PFSK-1 (cell line): ENCODE results near the gene CEP162.

ENCODE experiments used
- FOXP2 ChIP-seq: optimal IDR thresholded peaks from 2 replicates; pipeline ENCODE3; 2011; ENCODE audit warnings: borderline replicate concordance, control low read depth, inconsistent platforms; ENCODE audit not compliant: insufficient read depth; ENCODE audit errors: extremely low read length, extremely low read depth
- POLR2AphosphoS5 ChIP-seq: IDR thresholded peaks from 2 replicates; pipeline ENCODE4 v1.6.1; 2012; ENCODE audit warnings: low read depth, mild to moderate bottlenecking, control low read depth, low read length, moderate library complexity
- SIN3A ChIP-seq: IDR thresholded peaks from 2 replicates; pipeline ENCODE4 v1.6.1; 2012; ENCODE audit warnings: mild to moderate bottlenecking, low read length, moderate library complexity, borderline replicate concordance; ENCODE audit not compliant: insufficient read depth
- TAF1 ChIP-seq: IDR thresholded peaks from 2 replicates; pipeline ENCODE4 v1.6.1; 2012; ENCODE audit warnings: low read length, control low read depth, borderline replicate concordance; ENCODE audit not compliant: insufficient read depth
- TF ChIP-seq, protein P1 (sequence below), 2 experiments: IDR thresholded peaks; 2 replicates each; pipeline versions ENCODE4 v1.6.1 to v1.8.0; 2011 to 2012; ENCODE audit warnings: low read depth in 2 of 2, low read length in 2 of 2, control low read depth in 1 of 2, inconsistent platforms in 1 of 2, mild to moderate bottlenecking in 1 of 2, moderate library complexity in 1 of 2; ENCODE audit not compliant: insufficient read depth in 1 of 2

The CEP162 gene

DNA sequence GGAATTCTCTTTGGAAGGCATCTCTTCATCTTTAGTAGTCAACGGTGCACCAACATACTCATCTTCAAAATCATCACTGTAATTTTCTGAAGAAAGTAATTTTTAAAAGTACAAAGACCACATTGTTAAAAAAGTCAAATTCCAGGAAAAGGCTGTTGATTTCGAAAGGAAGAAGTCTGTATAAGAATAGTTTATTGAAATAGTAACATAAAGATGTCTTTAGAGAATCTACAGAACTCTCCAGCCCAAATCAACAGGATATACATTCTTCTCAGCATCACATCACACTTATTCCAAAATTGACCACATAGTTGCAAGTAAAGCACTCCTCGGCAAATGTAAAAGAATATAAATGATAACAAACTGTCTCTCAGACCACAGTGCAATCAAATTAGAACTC, 23.4 kb downstream of the CEP162 start:
- no peak for TF ChIP-seq FOXP2
- TF ChIP-seq, protein P1, sequence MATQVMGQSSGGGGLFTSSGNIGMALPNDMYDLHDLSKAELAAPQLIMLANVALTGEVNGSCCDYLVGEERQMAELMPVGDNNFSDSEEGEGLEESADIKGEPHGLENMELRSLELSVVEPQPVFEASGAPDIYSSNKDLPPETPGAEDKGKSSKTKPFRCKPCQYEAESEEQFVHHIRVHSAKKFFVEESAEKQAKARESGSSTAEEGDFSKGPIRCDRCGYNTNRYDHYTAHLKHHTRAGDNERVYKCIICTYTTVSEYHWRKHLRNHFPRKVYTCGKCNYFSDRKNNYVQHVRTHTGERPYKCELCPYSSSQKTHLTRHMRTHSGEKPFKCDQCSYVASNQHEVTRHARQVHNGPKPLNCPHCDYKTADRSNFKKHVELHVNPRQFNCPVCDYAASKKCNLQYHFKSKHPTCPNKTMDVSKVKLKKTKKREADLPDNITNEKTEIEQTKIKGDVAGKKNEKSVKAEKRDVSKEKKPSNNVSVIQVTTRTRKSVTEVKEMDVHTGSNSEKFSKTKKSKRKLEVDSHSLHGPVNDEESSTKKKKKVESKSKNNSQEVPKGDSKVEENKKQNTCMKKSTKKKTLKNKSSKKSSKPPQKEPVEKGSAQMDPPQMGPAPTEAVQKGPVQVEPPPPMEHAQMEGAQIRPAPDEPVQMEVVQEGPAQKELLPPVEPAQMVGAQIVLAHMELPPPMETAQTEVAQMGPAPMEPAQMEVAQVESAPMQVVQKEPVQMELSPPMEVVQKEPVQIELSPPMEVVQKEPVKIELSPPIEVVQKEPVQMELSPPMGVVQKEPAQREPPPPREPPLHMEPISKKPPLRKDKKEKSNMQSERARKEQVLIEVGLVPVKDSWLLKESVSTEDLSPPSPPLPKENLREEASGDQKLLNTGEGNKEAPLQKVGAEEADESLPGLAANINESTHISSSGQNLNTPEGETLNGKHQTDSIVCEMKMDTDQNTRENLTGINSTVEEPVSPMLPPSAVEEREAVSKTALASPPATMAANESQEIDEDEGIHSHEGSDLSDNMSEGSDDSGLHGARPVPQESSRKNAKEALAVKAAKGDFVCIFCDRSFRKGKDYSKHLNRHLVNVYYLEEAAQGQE (IDR thresholded peaks at IDR 0.05; ENCODE audit: insufficient read depth in 1 of 2, low read depth in 2 of 2, low read length in 2 of 2) = no peak
- TF ChIP-seq SIN3A = no peak
- TF ChIP-seq POLR2AphosphoS5 = no peak
- TF ChIP-seq TAF1 = no peak

DNA sequence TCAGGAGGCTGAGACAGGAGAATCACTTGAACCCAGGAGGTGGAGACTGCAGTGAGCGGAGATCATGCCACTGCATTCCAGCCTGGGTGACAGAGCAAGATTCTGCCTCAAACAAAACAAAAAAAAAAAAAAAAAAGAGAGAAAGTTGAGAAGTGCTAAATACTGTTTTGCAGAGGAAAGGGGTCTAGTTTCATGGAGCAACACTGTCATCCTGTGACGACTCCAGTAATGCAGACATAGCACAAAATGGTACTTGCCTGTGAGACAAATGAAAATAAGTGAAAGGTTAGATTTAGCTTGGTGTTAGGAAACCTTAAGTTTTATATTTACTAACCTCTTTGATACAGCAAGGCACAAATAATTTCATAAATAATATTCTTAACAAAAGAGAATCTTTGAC, 29.7 kb downstream of the CEP162 start:
- TF ChIP-seq TAF1 = no peak
- no peak for TF ChIP-seq SIN3A
- no peak for TF ChIP-seq POLR2AphosphoS5

DNA sequence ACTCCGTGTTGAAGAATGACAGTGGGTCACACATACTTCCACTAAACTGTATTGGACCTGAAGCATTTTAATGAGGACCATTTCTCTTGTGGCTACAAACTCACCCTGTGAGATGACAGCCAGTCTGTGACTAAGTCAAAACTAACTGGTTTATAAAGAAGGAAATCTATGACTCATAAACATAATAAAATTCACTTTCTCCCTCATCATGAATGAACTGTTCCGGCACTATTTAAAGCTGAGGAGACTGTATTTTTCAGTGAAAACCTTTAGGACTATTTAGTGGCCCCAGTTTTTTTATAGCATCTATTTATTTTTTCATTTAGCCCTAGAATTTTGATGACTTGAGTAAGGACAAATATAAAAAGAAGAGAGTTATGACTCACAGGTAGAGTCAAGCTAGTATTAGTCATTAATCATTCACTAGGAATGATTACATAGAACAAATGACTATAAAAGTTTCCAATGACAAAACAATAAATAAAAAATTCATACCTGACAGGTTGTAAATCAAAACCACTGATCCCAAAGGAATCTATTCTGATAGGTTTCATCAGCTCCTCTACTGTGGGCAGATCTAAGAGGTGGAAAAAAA, 34.2 kb downstream of the CEP162 start:
- TF ChIP-seq SIN3A (no peak), TAF1 (no peak), FOXP2 (no peak), POLR2AphosphoS5 (no peak)
- TF ChIP-seq, protein P1 (IDR thresholded peaks at IDR 0.05; ENCODE audit: insufficient read depth in 1 of 2, low read depth in 2 of 2, low read length in 2 of 2) = no peak

DNA sequence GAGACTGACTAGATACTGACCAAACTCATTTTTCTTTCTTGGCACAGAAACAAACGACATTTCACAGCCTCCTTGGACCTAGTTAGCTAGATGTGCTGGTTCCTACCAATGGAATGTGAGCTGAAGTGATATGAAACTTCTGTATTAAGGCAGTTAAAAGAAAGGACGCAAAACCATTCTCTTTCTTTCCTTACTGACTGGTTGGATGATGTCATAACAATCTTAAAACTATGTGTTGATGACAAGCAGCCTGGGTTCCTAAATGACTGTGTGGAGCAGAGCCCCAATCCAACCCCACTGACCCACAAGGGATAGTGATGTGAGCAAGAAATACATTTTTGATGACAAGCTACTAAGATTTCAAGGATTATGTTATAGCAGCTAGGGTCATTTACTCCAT, 35.6 kb downstream of the CEP162 start:
- TF ChIP-seq POLR2AphosphoS5 = no peak
- TF ChIP-seq SIN3A = no peak
- no peak for TF ChIP-seq TAF1
- no peak for TF ChIP-seq FOXP2
- TF ChIP-seq, protein P1 (IDR thresholded peaks at IDR 0.05; ENCODE audit: insufficient read depth in 1 of 2, low read depth in 2 of 2, low read length in 2 of 2) = no peak

DNA sequence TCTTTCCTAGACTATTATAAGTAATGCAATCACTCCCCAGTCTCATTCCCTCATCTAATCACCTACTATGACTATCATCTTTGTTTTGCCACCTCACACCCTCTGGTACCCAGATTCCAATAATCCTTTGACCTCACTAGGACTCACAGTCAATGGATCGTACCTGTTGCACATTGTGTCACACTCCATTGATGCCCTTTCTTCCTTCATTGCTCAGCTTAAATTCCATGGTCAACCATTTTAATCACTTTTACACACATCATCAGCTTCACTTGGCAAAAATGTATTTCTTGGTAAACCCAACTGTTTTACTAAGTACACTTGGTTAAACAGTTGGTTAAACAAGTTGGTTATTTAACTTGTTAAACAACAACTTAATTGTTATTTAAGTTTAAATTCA, 44.0 kb downstream of the CEP162 start:
- TF ChIP-seq TAF1 = no peak
- TF ChIP-seq SIN3A = no peak
- TF ChIP-seq FOXP2 = no peak
- no peak for TF ChIP-seq POLR2AphosphoS5
- TF ChIP-seq, protein P1 (IDR thresholded peaks at IDR 0.05; ENCODE audit: insufficient read depth in 1 of 2, low read depth in 2 of 2, low read length in 2 of 2) = no peak
